CD4-positive, alpha-beta T cell treated with Interleukin-15 for 4 hours (primary cell): Measurements from ENCODE around the gene NEU2.

ENCODE experiments used
- DNase-seq: peaks from one replicate; pipeline ENCODE4 v3.0.0-alpha.2; 2020; ENCODE audit warnings: low spot score

NEU2 gene

GRCh38 chr2:233032551-233033320 lies at the start of gene NEU2:
NEU2 (plus strand) TSS chr2:233032672; CDS start chr2:233032672, 0 bp downstream.
- no peak for DNase-seq

GRCh38 chr2:232982926-232983668 lies 49.4 kb upstream of the NEU2 start:
- DNase-seq: no peak

- no peak for DNase-seq
Measured at GRCh38 chr2:232983669-232984140, 48.8 kb upstream of the NEU2 start.

- DNase-seq: no peak
Measured at GRCh38 chr2:232984451-232985207, 47.8 kb upstream of the NEU2 start.

GRCh38 chr2:232986155-232986554 lies 46.3 kb upstream of the NEU2 start:
- DNase-seq: no peak

GRCh38 chr2:232993231-232993821 lies 39.1 kb upstream of the NEU2 start:
- no peak for DNase-seq

- no peak for DNase-seq
Measured at GRCh38 chr2:232994446-232994845, 38.0 kb upstream of the NEU2 start.

- no peak for DNase-seq
Measured at GRCh38 chr2:232997749-232998665, 34.5 kb upstream of the NEU2 start.

GRCh38 chr2:232998666-232998985 lies 33.8 kb upstream of the NEU2 start:
- DNase-seq: no peak

GRCh38 chr2:232999354-232999753 lies 33.1 kb upstream of the NEU2 start:
- no peak for DNase-seq

- no peak for DNase-seq
Measured at GRCh38 chr2:233000886-233001750, 31.4 kb upstream of the NEU2 start.

GRCh38 chr2:233002829-233003657 lies 29.4 kb upstream of the NEU2 start:
- DNase-seq: no peak

GRCh38 chr2:233003658-233004555 lies 28.6 kb upstream of the NEU2 start:
- no peak for DNase-seq

GRCh38 chr2:233005096-233005495 lies 27.4 kb upstream of the NEU2 start:
- no peak for DNase-seq

GRCh38 chr2:233006648-233007047 lies 25.8 kb upstream of the NEU2 start:
- DNase-seq: no peak

- no peak for DNase-seq
Measured at GRCh38 chr2:233007270-233007669, 25.2 kb upstream of the NEU2 start.

- DNase-seq: no peak
Measured at GRCh38 chr2:233007739-233008138, 24.7 kb upstream of the NEU2 start.

GRCh38 chr2:233009661-233010060 lies 22.8 kb upstream of the NEU2 start:
- no peak for DNase-seq
